Stimulated activated CD4-positive, alpha-beta T cell treated with anti-CD3 and anti-CD28 coated beads, Interleukin-4, amount 100 ng/mL, for 24 hours (primary cell): Measurements from ENCODE around the gene BCAN.

Experiments
- DNase-seq: peaks from one replicate; pipeline ENCODE4 v3.0.0-alpha.2; 2020

Gene BCAN

DNA sequence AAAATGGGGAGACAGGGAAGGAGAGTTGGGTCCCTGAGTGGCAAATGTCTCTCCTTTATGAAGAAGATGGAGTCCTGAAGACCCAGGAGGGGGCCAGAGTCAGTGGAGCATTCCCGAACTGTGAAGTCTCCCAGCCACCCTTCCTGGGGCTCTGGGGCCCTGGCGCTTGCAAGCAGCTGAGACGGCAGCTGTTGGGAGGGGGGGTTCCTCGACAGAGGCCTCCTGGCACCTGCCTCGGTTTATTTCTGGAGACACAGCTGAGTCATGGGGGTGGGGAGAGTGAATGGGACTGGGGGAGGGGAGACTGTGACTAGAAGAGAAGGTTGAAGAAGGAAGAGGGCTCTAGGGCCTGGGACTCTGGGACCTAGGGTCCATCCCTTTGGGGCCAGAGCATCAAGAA lies 21.3 kb downstream of the BCAN start:
- no peak for DNase-seq

DNA sequence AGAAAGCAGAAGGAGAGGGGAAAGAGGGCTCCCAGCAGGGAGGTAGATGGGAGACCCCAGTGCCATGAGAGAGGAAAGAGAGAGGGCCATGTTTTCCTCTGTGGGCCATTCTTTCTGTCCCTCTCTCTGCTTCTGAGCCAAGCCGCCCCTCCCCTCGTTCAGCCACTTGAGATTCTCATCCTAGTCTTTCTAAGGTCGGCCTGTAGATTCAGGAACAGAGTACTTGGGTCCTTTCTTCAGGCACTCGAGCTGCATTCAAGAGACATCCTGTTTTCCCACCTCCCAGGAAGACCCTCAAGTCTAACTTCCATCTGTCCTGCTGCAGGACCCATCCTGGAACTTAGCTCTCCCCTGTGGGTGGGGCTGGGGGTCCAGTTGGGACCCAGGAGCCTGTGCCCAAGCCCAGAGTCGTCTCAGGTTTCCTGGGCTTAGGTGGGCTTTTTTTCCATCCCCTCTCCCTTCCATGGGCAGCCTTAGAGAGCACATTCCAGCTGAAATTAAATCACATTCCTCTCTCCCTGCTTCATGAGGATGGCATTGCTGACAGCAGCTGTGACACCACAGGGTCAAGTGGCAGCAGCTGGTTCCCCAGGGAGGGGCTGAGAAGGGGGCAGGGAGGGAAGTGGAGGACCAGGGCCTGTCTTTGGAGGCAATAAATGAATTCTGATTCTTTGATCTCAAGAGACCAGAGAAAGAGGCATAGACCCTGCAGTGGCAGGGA lies 22.3 kb downstream of the BCAN start:
- DNase-seq, result no peak

- no peak for DNase-seq
These were observed 23.0 kb downstream of the BCAN start for GRCh38 chr1:156664767-156665411.

GRCh38 chr1:156665539-156665938 lies 23.6 kb downstream of the BCAN start:
- no peak for DNase-seq

GRCh38 chr1:156666862-156667609 lies 25.1 kb downstream of the BCAN start:
- no peak for DNase-seq

- no peak for DNase-seq
These were observed 25.7 kb downstream of the BCAN start for GRCh38 chr1:156667610-156667967.

DNA sequence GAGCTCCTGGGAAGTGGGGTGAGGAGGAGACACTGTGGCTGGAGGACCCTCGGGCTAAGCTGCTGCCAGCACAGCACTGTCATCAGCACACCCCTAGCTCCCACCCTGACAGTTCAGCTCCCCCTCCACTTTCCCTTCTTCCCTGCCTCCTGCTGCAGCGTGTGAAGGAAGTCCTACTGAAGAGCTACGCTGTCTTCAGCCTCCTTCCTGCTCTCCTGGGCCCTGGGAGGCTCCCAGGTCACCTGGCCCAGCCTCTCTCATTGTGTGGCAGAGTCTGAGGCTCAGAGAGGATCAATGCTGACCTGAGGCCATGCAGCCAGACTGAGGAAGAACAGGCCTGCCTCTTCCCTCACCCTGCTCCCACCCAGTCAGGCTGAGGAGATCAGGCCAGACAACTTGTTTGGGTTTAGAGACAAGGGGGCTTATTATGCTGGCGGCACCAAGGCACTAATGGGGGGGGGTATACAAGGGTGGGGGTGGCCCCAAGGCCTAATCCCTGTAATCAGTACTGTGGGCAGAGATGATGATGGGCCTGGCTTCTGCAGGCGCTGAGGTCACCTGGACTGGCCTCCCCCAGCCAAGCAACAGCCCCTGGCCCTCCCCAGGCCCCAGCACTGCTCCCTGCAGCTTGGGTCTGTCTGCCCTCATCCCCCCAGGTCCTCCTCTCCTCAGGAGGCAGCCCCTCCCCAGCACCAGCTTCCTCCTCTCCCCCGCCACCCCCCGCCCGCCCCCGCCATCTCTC lies 26.2 kb downstream of the BCAN start:
- DNase-seq, result no peak

- no peak for DNase-seq
These were observed 27.1 kb downstream of the BCAN start for GRCh38 chr1:156668801-156669637.

DNA sequence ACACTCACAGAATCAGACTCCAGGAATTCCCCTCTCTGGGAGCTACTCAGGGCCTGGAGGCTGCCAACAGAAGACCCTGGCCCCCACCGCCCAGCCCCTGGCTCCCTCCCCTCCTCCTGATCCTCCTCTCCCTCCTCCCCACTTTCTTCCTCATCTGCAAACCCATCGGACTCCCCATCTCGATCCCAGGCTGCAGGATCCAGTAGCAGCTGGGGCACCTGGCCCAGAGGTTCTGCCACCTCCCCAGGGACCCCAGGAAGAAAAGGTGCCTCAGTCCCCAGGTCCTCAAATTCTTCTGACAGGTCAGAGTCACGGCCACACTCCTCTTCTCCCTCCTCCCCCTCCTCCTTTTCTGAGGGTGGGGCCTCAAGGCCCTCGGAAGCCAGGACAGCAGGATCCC lies 27.9 kb downstream of the BCAN start:
- no peak for DNase-seq

- DNase-seq, result no peak
These were observed 28.4 kb downstream of the BCAN start for GRCh38 chr1:156670359-156670758.

GRCh38 chr1:156670791-156671190 lies 28.9 kb downstream of the BCAN start:
- no peak for DNase-seq

GRCh38 chr1:156671804-156672203 lies 29.9 kb downstream of the BCAN start:
- no peak for DNase-seq

DNA sequence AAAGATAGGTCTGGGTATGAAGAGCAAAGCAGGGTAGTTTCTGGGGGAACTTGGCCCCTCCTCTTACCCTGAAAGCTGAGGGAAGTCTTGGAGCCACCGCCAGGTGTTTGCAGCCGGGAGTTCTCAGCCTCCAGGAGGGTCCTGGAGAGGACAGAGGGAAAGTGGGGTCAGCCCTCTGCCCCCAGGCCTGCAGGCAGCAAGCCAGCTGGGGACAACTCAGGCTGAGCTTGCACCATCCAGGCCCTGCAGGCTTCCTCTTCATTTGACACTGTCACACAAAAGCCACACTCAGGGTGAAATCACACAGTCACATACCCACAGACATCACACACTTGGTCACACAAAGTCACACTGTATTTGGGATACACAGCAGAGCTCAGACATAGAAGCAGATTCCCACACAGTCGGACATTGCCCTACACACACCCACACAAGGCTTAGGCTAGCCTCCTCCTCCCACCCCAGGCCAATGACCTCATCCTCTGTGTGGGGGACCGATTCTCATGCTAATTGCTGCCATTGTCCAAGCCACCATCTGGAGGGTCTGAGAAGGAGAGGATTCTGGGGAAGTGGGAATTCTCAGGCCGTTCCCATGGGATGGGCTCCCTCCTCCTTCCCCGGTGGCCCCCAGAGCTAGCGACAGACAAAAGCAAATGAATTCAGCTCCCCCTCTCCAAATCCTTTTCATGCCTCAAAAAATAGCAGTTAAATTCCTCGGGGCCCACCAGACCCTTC lies 31.6 kb downstream of the BCAN start:
- no peak for DNase-seq

DNA sequence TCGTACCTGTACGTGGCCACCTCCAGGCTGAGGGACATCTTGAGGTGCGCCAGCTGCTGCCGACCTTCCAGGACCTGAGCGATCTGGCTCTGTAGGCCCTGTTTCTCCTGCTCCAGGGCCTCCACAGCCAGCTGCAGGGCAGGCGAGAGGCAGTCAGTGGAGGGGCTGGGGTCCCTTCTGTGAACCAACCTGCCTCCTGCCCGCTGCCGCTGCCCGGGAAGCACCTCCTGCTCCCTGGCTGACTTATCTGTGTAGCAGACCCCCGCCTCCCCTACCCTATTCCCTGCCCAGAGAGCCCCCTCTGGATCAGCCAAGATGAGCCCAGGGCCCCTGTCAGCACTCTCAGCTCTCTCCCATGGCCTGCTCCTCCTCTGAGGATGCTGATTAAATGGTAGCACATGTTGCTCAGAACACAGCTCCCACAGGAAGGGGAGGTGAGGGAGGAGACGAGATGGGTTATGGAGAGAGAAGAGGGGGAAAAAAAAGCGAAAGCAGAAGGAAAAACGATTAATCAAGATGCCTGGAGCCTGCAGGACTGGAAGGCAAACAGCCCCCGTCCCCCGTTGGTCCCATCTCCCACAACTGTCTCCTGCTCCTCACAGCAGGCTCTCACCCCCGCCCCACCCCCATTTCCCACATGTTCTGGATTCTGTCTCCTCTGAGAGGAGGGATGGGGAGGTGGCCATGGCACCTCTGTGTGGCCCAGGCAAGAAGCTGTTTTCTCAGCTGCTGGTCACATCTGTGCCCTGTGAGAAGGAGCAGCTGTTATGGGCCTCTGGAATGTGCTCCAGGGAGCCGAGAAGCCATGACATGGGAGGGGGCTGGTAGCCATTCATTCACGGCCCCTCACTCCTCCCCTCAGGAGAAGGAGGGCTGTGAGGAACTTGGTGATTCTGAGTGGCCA lies 33.5 kb downstream of the BCAN start:
- no peak for DNase-seq

DNA sequence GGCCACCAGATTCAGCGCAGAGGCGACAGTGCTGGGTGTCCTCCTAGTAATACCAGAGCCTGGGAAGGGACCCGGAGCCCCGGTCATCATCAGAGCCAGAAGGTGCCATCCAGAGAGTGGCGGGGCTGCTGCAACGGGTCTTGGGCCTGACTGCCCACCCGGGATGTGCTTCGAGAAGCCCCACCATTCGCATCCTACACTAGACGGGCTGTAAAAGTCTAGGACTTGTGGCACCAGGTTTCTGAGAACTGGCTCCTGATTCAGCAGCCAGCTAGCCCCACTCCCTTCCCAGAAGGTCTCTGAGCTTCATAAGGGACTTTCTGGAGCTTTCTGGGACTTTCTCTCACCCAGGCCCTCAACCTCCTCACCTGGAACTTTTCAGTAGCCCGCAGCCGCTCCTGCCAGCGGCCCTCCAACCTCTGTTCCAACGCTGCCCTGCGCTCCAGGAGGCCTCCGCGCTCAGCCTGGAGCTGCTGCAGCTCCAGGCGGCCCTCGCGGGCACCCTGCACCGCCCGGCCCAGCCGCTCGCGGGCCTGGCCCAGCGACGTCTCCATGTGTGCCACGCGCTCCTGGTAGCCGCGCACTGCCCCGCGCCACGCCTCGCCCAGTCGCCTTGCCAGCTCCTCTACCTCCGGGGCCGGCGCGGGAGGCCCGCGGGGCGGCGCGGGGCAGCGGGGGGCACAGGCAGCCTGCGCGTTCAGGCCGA lies 34.4 kb downstream of the BCAN start:
- DNase-seq, result no peak

DNA sequence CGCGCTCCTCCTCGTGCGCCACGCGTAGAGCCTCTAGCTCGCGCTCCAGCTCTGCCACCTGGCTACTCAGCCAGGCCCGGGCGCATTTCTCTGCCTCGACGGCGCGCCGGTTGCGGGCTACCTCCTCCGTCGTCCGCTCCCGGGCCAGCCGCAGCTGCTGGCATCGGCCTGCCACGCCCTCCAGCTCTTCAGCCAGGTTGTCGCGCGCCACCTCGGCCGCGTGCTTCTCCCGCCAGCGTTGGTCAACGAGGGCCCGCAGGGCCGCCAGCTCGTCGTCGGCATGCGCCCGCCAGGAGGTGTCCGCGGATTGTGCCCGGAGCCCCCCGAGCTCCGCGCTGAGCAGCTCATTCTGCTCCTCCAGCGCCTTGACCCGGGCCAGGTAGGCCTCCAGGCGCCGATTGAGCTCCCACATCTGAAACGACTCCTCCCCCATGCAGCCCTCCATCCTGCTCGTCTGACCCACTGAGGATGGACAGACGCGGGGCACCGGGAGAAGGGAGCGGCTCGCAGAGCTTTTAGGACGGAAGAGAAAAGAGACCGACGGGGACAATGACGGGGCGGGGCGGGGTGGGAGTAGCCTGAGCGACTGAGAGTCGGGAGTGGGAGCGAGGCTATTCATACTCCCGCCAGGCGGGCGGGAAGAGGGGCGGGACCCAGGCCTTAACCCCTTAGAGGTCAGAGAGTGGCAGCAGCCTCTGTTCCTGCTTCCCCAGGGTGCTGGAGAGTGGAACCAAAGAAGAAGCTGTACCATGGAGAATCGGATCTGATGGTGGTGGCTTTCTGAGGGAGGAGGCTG lies 35.1 kb downstream of the BCAN start, which contains the start of gene NES:
Gene NES, minus strand, starts transcription at position 588 of the 796 bp plus-strand sequence. Its CDS starts 143 bp downstream, at position 445.
- DNase-seq, result no peak

GRCh38 chr1:156677616-156678596 lies 36.0 kb downstream of the BCAN start:
- peak; percentile 27 for DNase-seq

GRCh38 chr1:156680056-156680455 lies 38.1 kb downstream of the BCAN start:
- DNase-seq, result no peak
